Left ventricle myocardium inferior (tissue), 1 donor: ENCODE results near the gene APOC1. TPM values are rescaled to one million over a fixed set of nuclear protein-coding genes. Genes with fewer than 3 reads are reported as not detected.
A peak's percentile ranks its signal among the peaks of the same experiment; 100 is the strongest.

Source experiments
- DNase-seq: peaks from one replicate; pipeline ENCODE4 v3.0.0-alpha.2; 2020
- H3K27ac ChIP-seq: fragments of 200-600 bp; replicated peaks from 2 replicates; pipeline ENCODE4 v1.8.0; 2021
- H3K27me3 ChIP-seq: fragments of 200-600 bp; 2 replicates; pipeline ENCODE4 v1.8.0; 2021; ENCODE audit warnings: low read depth
- H3K36me3 ChIP-seq: fragments of 200-600 bp; 2 replicates; pipeline ENCODE4 v1.8.0; 2021
- H3K4me1 ChIP-seq: fragments of 200-600 bp; 2 replicates; pipeline ENCODE4 v1.8.0; 2021
- H3K4me3 ChIP-seq: fragments of 200-600 bp; 2 replicates; pipeline ENCODE4 v1.8.0; 2021; ENCODE audit warnings: mild to moderate bottlenecking, moderate library complexity
- H3K9me3 ChIP-seq: fragments of 200-600 bp; replicated peaks from 2 replicates; pipeline ENCODE4 v1.8.0; 2021
- intact Hi-C: fragments of 100-400 bp; cut with micrococcal nuclease; formaldehyde crosslinking; loops from one replicate; pipeline ENCODE4 v1.11.0; 2022
- total RNA-seq: library from RNA; stranded (reverse); fragmentation: NEBNext Ultra II Directional; extraction: Animal tissue kit (Norgen Biotek cat#: 25700); gene quantifications from one replicate; pipeline ENCODE4 v1.2.1, GENCODE V29; 2021
- TF ChIP-seq, protein P1 (sequence below): fragments of 200-600 bp; IDR thresholded peaks from 2 replicates; pipeline ENCODE4 v1.8.0; 2021; ENCODE audit warnings: antibody characterized with exemption, mild to moderate bottlenecking, borderline replicate concordance
- donor health status: DM: no; HTN: yes; CAD: no; lungs with severe emphysema.

The APOC1 gene
- total RNA-seq, 1 donor from 2014 or later = 0.85 TPM

- no peaks in the 10 kb centered on the region for H3K27me3 ChIP-seq
- intact Hi-C loops = no loop called here
Measured at GRCh38 chr19:44891016-44891882, 23.2 kb upstream of the APOC1 start, which contains the start of gene TOMM40. Gene TOMM40, plus strand, starts transcription at chr19:44891254. Its CDS starts 162 bp downstream, at chr19:44891416.

GRCh38 chr19:44892932-44893331 is 21.5 kb upstream of the APOC1 start:
- no peak for DNase-seq

More at GRCh38 chr19:44891016-44891882, 23.2 kb upstream of the APOC1 start, which contains the start of gene TOMM40:
- TF ChIP-seq, protein P1, sequence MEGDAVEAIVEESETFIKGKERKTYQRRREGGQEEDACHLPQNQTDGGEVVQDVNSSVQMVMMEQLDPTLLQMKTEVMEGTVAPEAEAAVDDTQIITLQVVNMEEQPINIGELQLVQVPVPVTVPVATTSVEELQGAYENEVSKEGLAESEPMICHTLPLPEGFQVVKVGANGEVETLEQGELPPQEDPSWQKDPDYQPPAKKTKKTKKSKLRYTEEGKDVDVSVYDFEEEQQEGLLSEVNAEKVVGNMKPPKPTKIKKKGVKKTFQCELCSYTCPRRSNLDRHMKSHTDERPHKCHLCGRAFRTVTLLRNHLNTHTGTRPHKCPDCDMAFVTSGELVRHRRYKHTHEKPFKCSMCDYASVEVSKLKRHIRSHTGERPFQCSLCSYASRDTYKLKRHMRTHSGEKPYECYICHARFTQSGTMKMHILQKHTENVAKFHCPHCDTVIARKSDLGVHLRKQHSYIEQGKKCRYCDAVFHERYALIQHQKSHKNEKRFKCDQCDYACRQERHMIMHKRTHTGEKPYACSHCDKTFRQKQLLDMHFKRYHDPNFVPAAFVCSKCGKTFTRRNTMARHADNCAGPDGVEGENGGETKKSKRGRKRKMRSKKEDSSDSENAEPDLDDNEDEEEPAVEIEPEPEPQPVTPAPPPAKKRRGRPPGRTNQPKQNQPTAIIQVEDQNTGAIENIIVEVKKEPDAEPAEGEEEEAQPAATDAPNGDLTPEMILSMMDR = peak; percentile 12
- peak within 1 kb of the TSS; percentile 86 for H3K4me3 ChIP-seq
- peaks cover 39% of the 10 kb centered on the region for H3K4me1 ChIP-seq
- no peaks in the 10 kb centered on the region for H3K9me3 ChIP-seq
- H3K27ac ChIP-seq = peak within 1 kb of the TSS; percentile 97
- peak; percentile 100 for DNase-seq
- peaks cover 54% of the 10 kb centered on the region for H3K36me3 ChIP-seq

GRCh38 chr19:44893332-44894051 is 20.9 kb upstream of the APOC1 start:
- H3K27ac ChIP-seq = no peak overlapping the region
- H3K27me3 ChIP-seq = no peaks in the 10 kb centered on the region
- H3K36me3 ChIP-seq = peaks cover 59% of the 10 kb centered on the region
- DNase-seq = no peak
- TF ChIP-seq, protein P1 = no peak
- intact Hi-C loops = no loop called here
- no peak overlapping the region for H3K4me3 ChIP-seq
- H3K9me3 ChIP-seq = no peaks in the 10 kb centered on the region
- peaks cover 39% of the 10 kb centered on the region for H3K4me1 ChIP-seq

More at GRCh38 chr19:44892932-44893331, 21.5 kb upstream of the APOC1 start:
- Histone ChIP-seq H3K4me3 (no peak overlapping the region), H3K27ac (no peak overlapping the region), H3K27me3 (no peaks in the 10 kb centered on the region), H3K36me3 (peaks cover 59% of the 10 kb centered on the region), H3K9me3 (no peaks in the 10 kb centered on the region), H3K4me1 (peaks cover 39% of the 10 kb centered on the region)
- intact Hi-C loops = no loop called here
- TF ChIP-seq, protein P1 = no peak

GRCh38 chr19:44894052-44894400 is 20.4 kb upstream of the APOC1 start:
- TF ChIP-seq, protein P1 = no peak
- no peak for DNase-seq
- Histone ChIP-seq H3K27me3 (no peaks in the 10 kb centered on the region), H3K27ac (no peak overlapping the region), H3K9me3 (no peaks in the 10 kb centered on the region), H3K4me3 (no peak overlapping the region), H3K4me1 (peaks cover 38% of the 10 kb centered on the region), H3K36me3 (peaks cover 64% of the 10 kb centered on the region)
- intact Hi-C loops = no loop called here

- TF ChIP-seq, protein P1 = no peak
- Histone ChIP-seq H3K36me3 (peaks cover 67% of the 10 kb centered on the region), H3K9me3 (no peaks in the 10 kb centered on the region), H3K27ac (no peak overlapping the region), H3K4me3 (no peak overlapping the region), H3K27me3 (no peaks in the 10 kb centered on the region), H3K4me1 (peaks cover 29% of the 10 kb centered on the region)
- no peak for DNase-seq
- intact Hi-C loops = no loop called here
Measured at GRCh38 chr19:44894946-44895345, 19.5 kb upstream of the APOC1 start.
